ENCODE measurements around the gene GTPBP2. TPM values are rescaled to one million over a fixed set of nuclear protein-coding genes. Genes with fewer than 3 reads are reported as not detected.

The GTPBP2 gene
- total RNA-seq, 1 experiment from 2014 or later: 57.3 TPM

DNA sequence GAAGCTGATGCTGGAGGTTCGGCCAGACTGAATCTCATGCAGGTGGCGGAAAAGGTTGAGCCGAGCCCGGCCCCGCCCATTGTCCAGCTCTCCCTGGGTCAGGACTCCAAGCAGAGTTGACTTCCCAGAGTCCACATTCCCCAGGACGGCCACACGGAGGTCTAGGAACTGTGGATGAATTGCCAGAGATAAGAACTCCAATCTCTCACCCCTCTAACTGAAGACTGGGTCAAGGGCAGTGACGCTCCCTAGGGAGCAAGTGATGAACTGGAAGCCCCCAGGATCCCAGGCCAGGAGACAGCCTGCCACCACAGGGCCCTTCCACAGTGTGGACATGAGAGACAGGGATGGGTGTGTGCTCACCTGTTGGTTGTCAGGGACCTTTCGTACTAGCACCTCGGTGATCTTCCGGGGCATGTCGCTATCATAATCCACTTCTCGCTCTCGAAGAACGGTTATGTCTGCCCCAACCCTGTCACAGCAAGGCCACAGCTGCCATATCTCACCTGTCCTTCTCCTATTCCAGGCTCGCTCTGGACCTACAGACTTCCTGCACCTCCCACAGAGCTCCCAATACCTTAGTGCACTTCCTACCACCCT is 3.6 kb downstream of the GTPBP2 start:
- no peak overlapping the region for H3K27ac ChIP-seq
- no peak overlapping the region for H3K4me3 ChIP-seq
- H3K36me3 ChIP-seq: peaks cover 78% of the 10 kb centered on the region
- H3K9me3 ChIP-seq (replicated peaks): no peaks in the 10 kb centered on the region; the same call in 1 of the 2 replicates
- DNase-seq (ENCODE audit: low read depth in 1 of 2, low spot score in 2 of 2): no peak
- peaks cover 29% of the 10 kb centered on the region for H3K4me1 ChIP-seq (replicated peaks)
- H3K27me3 ChIP-seq (replicated peaks): no peaks in the 10 kb centered on the region

DNA sequence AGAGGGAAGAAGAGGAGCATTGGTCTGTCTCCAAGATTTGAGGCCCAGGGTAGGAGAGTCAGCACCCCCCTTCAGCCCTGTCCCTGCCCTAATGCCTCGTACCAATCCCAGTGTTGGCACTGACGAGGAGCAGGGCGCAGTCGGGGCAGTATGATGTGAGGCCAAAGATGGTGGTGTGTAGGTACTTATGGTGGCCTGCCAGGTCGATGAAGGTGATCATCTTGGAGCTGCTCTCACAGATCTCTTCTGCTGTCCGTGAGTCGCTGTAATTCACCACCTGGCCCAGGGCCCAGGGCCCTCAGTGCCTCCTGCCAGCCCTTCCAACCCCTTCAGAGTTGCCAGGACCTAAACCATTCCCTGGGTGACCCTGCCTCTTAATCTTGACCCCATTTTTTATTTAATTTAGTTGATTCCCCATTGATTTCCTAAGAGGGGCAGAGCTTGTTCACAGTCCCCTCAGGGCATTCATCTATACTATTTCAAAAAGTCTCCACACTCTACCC is 4.2 kb downstream of the GTPBP2 start:
- H3K9me3 ChIP-seq (replicated peaks): no peaks in the 10 kb centered on the region; the same call in 1 of the 2 replicates
- H3K36me3 ChIP-seq: peaks cover 82% of the 10 kb centered on the region
- H3K27me3 ChIP-seq (replicated peaks): no peaks in the 10 kb centered on the region
- no peak overlapping the region for H3K4me3 ChIP-seq
- peaks cover 24% of the 10 kb centered on the region for H3K4me1 ChIP-seq (replicated peaks)
- no peak overlapping the region for H3K27ac ChIP-seq
- no peak for DNase-seq (ENCODE audit: low read depth in 1 of 2, low spot score in 2 of 2)

- H3K36me3 ChIP-seq: peaks cover 88% of the 10 kb centered on the region
- H3K4me3 ChIP-seq: no peak overlapping the region
- peaks cover 21% of the 10 kb centered on the region for H3K4me1 ChIP-seq (replicated peaks)
- DNase-seq (ENCODE audit: low read depth in 1 of 2, low spot score in 2 of 2): no peak
- no peak overlapping the region for H3K27ac ChIP-seq
- H3K27me3 ChIP-seq (replicated peaks): no peaks in the 10 kb centered on the region
- H3K9me3 ChIP-seq (replicated peaks): no peaks in the 10 kb centered on the region; the same call in 1 of the 2 replicates
Observed at GRCh38 chr6:43623880-43624785, 4.9 kb downstream of the GTPBP2 start.

GRCh38 chr6:43622541-43622940 is 6.5 kb downstream of the GTPBP2 start:
- no peaks in the 10 kb centered on the region for H3K9me3 ChIP-seq (replicated peaks)
- no peak overlapping the region for H3K27ac ChIP-seq
- H3K4me1 ChIP-seq (replicated peaks): peaks cover 15% of the 10 kb centered on the region
- DNase-seq (ENCODE audit: low read depth in 1 of 2, low spot score in 2 of 2): no peak
- peaks cover 92% of the 10 kb centered on the region for H3K36me3 ChIP-seq
- H3K27me3 ChIP-seq (replicated peaks): no peaks in the 10 kb centered on the region
- H3K4me3 ChIP-seq: no peak overlapping the region

- H3K9me3 ChIP-seq (replicated peaks): no peaks in the 10 kb centered on the region
- no peaks in the 10 kb centered on the region for H3K27me3 ChIP-seq (replicated peaks)
- peaks cover 95% of the 10 kb centered on the region for H3K36me3 ChIP-seq
- H3K4me1 ChIP-seq (replicated peaks): peaks cover 8% of the 10 kb centered on the region
- no peak for DNase-seq (ENCODE audit: low read depth in 1 of 2, low spot score in 2 of 2)
- no peak overlapping the region for H3K27ac ChIP-seq
- H3K4me3 ChIP-seq: no peak overlapping the region
Observed at GRCh38 chr6:43621836-43622180, 7.3 kb downstream of the GTPBP2 start.

- Histone ChIP-seq H3K36me3 (peaks cover 95% of the 10 kb centered on the region), H3K9me3 (replicated peaks) (no peaks in the 10 kb centered on the region), H3K4me3 (no peak overlapping the region), H3K27me3 (replicated peaks) (no peaks in the 10 kb centered on the region), H3K27ac (no peak overlapping the region), H3K4me1 (replicated peaks) (peaks cover 2% of the 10 kb centered on the region)
- no peak for DNase-seq (ENCODE audit: low read depth in 1 of 2, low spot score in 2 of 2)
Observed at GRCh38 chr6:43621078-43621835, 7.8 kb downstream of the GTPBP2 start.

DNA sequence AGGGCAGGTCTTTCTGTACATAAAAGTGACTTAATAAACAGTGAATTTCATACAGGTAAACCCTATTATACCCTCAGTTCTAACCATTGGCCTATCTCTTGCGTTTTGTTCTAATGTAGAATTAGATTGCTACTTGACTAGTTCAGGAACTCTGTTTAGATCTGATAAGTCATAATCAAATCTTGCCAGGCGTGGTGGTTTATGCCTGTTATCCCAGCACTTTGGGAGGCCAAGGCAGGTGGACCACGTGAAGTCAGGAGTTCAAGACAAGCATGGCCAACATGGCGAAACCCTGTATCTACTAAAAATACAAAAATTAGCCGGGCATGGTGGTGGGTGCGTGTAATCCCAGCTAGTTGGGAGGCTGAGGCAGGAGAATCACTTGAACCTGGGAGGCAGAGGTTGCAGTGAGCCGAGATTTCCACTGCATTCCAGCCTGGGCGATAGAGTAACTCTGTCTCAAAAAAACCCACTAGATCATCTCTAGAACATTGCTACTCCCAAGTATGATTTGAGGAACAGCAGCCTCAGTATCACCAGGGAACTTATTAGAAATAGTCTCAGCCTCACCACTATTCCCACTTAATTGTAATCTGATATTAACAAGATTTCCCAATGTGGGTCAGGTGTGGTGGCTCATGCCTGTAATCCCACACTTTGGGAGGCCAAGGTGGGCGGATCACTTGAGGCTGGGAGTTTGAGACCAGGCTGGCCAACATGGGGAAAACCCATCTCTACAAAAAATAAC is 12.2 kb downstream of the GTPBP2 start:
- H3K36me3 ChIP-seq: peaks cover 93% of the 10 kb centered on the region
- H3K27me3 ChIP-seq (replicated peaks): no peaks in the 10 kb centered on the region
- H3K4me3 ChIP-seq: no peak overlapping the region
- H3K9me3 ChIP-seq (replicated peaks): no peaks in the 10 kb centered on the region
- no peak for DNase-seq (ENCODE audit: low read depth in 1 of 2, low spot score in 2 of 2)
- H3K4me1 ChIP-seq (replicated peaks): peaks cover 4% of the 10 kb centered on the region; the same call in 1 of the 2 replicates
- H3K27ac ChIP-seq: no peak overlapping the region

- no peak for DNase-seq (ENCODE audit: low read depth in 1 of 2, low spot score in 2 of 2)
- H3K4me3 ChIP-seq: no peak overlapping the region
- H3K27ac ChIP-seq: no peak overlapping the region
- H3K27me3 ChIP-seq (replicated peaks): no peaks in the 10 kb centered on the region
- H3K4me1 ChIP-seq (replicated peaks): peaks cover 4% of the 10 kb centered on the region; the same call in 1 of the 2 replicates
- H3K9me3 ChIP-seq (replicated peaks): no peaks in the 10 kb centered on the region
- peaks cover 94% of the 10 kb centered on the region for H3K36me3 ChIP-seq
Observed at GRCh38 chr6:43614396-43614730, 14.7 kb downstream of the GTPBP2 start.

DNA sequence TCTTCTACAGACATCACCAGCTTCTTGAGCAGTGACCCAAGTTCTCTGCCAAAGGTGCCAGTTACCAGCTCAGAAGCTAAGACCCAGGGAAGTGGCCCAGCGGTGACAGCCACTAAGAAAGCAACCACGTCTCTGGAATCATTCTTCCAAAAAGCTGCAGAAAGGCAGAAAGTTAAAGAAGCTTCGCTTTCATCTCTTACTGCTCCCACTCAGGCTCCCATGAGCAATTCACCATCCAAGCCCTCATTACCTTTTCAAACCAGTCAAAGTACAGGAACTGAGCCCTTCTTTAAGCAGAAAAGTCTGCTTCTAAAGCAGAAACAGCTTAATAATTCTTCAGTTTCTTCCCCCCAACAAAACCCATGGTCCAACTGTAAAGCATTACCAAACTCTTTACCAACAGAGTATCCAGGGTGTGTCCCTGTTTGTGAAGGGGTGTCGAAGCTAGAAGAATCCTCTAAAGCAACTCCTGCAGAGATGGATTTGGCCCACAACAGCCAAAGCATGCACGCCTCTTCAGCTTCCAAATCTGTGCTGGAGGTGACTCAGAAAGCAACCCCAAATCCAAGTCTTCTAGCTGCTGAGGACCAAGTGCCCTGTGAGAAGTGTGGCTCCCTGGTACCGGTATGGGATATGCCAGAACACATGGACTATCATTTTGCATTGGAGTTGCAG is 15.2 kb downstream of the GTPBP2 start:
- H3K36me3 ChIP-seq: peaks cover 95% of the 10 kb centered on the region
- H3K27ac ChIP-seq: no peak overlapping the region; the same call in 1 of the 2 replicates
- peaks cover 4% of the 10 kb centered on the region; the same call in 1 of the 2 replicates for H3K4me1 ChIP-seq (replicated peaks)
- DNase-seq (ENCODE audit: low read depth in 1 of 2, low spot score in 2 of 2): no peak
- no peaks in the 10 kb centered on the region for H3K9me3 ChIP-seq (replicated peaks)
- H3K27me3 ChIP-seq (replicated peaks): no peaks in the 10 kb centered on the region
- no peak overlapping the region for H3K4me3 ChIP-seq

DNA sequence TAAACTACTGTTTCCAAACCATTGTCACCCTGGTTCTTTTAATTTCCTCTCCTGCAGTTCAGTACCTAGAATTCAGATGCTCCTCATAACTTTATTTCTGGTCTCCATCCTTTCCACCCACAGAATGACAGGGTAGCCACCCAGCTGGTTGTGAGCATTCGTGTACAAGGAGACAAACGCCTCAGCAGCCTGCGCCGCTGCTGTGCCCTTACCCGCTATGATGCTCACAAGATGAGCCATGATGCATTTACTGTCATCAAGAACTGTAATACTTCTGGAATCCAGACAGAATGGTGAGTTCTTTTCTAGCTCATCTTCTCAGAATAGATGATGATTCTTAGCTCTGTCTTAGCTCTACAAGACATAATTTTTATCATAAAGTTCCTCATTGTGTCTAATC is 18.6 kb downstream of the GTPBP2 start:
- DNase-seq (ENCODE audit: low read depth in 1 of 2, low spot score in 2 of 2): no peak
- H3K4me3 ChIP-seq: no peak overlapping the region

DNA sequence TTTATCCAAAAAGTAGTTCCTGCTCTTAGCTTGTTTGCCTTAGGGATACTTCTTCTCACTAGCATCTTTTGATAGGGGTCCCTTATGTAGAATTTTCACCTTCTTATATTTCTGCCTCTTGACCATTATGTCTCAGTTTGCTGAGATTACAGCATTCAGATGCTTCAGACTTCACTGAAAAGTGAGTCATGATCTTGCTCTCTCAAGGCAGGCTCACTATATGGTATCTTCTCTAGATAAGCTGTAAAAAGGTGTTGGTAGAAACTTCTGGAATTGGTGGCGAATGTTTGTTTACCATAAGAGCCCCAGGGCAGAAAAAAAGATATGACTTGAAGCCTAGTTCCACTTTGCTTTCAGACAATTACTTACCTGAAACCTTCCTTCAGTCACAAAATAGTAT is 19.7 kb downstream of the GTPBP2 start:
- Histone ChIP-seq H3K27me3 (replicated peaks) (no peaks in the 10 kb centered on the region), H3K9me3 (replicated peaks) (no peaks in the 10 kb centered on the region), H3K36me3 (peaks cover 92% of the 10 kb centered on the region), H3K4me3 (no peak overlapping the region), H3K27ac (no peak overlapping the region), H3K4me1 (replicated peaks) (peaks cover 4% of the 10 kb centered on the region; the same call in 1 of the 2 replicates)
- no peak for DNase-seq (ENCODE audit: low read depth in 1 of 2, low spot score in 2 of 2)

More for the DNA sequence above, 18.6 kb downstream of the GTPBP2 start:
- H3K4me1 ChIP-seq (replicated peaks): peaks cover 4% of the 10 kb centered on the region; the same call in 1 of the 2 replicates
- peaks cover 94% of the 10 kb centered on the region for H3K36me3 ChIP-seq
- no peak overlapping the region for H3K27ac ChIP-seq
- H3K27me3 ChIP-seq (replicated peaks): no peaks in the 10 kb centered on the region
- no peaks in the 10 kb centered on the region for H3K9me3 ChIP-seq (replicated peaks)

GRCh38 chr6:43608807-43609206 is 20.3 kb downstream of the GTPBP2 start:
- H3K36me3 ChIP-seq: peaks cover 92% of the 10 kb centered on the region
- no peaks in the 10 kb centered on the region for H3K27me3 ChIP-seq (replicated peaks)
- H3K4me1 ChIP-seq (replicated peaks): peaks cover 4% of the 10 kb centered on the region; the same call in 1 of the 2 replicates
- H3K9me3 ChIP-seq (replicated peaks): no peaks in the 10 kb centered on the region
- no peak overlapping the region for H3K27ac ChIP-seq
- DNase-seq (ENCODE audit: low read depth in 1 of 2, low spot score in 2 of 2): no peak
- no peak overlapping the region for H3K4me3 ChIP-seq
